GM23338 (cell line): ENCODE measurements around the gene ETV4. TPM values are rescaled to one million over a fixed set of nuclear protein-coding genes. Genes with fewer than 3 reads are reported as not detected.
A peak's percentile ranks its signal among the peaks of the same experiment; 100 is the strongest.

ENCODE experiments used
- ATAC-seq: fragments of 200-7000 bp; cut with Tn5 transposase; 3 replicates; pipeline ENCODE4 v1.9.1; 2020
- DNase-seq: peaks from one replicate; pipeline ENCODE4 v3.0.0-alpha.2; 2015; ENCODE audit warnings: low spot score
- H2AFZ ChIP-seq: fragments of 200-600 bp; sonication (generic); 2 replicates; pipeline ENCODE4 v1.8.0; 2016; ENCODE audit warnings: antibody characterized with exemption, mild to moderate bottlenecking, moderate library complexity
- H3F3A ChIP-seq: fragments of 200-600 bp; sonication (generic); replicated peaks from 2 replicates; pipeline ENCODE4 v1.8.0; 2017; ENCODE audit warnings: antibody characterized with exemption, mixed run types, low read depth
- H3K27ac ChIP-seq: fragments of 200-600 bp; sonication (generic); 2 replicates; pipeline ENCODE4 v1.6.1; 2016; ENCODE audit warnings: low read depth
- H3K27me3 ChIP-seq: fragments of 200-600 bp; sonication (generic); 2 replicates; pipeline ENCODE4 v1.8.0; 2016; ENCODE audit warnings: mild to moderate bottlenecking, mixed run types, moderate library complexity; ENCODE audit not compliant: insufficient read depth
- H3K36me3 ChIP-seq: fragments of 200-600 bp; sonication (generic); 2 replicates; pipeline ENCODE4 v1.8.0; 2016; ENCODE audit warnings: mild to moderate bottlenecking; ENCODE audit not compliant: insufficient read depth
- H3K4me1 ChIP-seq: fragments of 200-600 bp; sonication (generic); 2 replicates; pipeline ENCODE4 v1.8.0; 2016; ENCODE audit warnings: mild to moderate bottlenecking, moderate library complexity; ENCODE audit not compliant: insufficient read depth
- H3K4me2 ChIP-seq: fragments of 200-600 bp; sonication (generic); 2 replicates; pipeline ENCODE4 v1.7.1; 2017; ENCODE audit warnings: mixed run types
- H3K4me3 ChIP-seq: fragments of 200-600 bp; sonication (generic); 2 replicates; pipeline ENCODE4 v1.6.1; 2016; ENCODE audit warnings: mixed run types
- H3K79me2 ChIP-seq: fragments of 200-600 bp; sonication (generic); replicated peaks from 2 replicates; pipeline ENCODE4 v1.8.0; 2017; ENCODE audit warnings: mild to moderate bottlenecking; ENCODE audit not compliant: insufficient read depth
- H3K9me2 ChIP-seq: fragments of 200-600 bp; sonication (generic); 2 replicates; pipeline ENCODE4 v1.8.0; 2017; ENCODE audit not compliant: insufficient read depth
- H4K20me1 ChIP-seq: fragments of 200-600 bp; sonication (generic); replicated peaks from 2 replicates; pipeline ENCODE4 v1.8.0; 2017; ENCODE audit warnings: mild to moderate bottlenecking; ENCODE audit not compliant: insufficient read depth
- H3K27ac Mint-ChIP-seq: 2 replicates; pipeline ENCODE4 v1.8.0; 2020; ENCODE audit warnings: inconsistent platforms, mild to moderate bottlenecking, moderate library complexity, mixed read lengths
- H3K27me3 Mint-ChIP-seq: 3 replicates; pipeline ENCODE4 v1.8.0; 2022; ENCODE audit warnings: low read depth, mild to moderate bottlenecking, moderate library complexity, mixed read lengths, inconsistent platforms; ENCODE audit not compliant: insufficient read depth, poor library complexity
- H3K36me3 Mint-ChIP-seq: 3 replicates; pipeline ENCODE4 v1.8.0; 2021; ENCODE audit warnings: low read depth, mild to moderate bottlenecking, inconsistent platforms, moderate library complexity, mixed read lengths
- H3K4me1 Mint-ChIP-seq: 3 replicates; pipeline ENCODE4 v1.8.0; 2020; ENCODE audit warnings: mild to moderate bottlenecking, inconsistent platforms, mixed read lengths
- H3K4me3 Mint-ChIP-seq: 3 replicates; pipeline ENCODE4 v1.8.0; 2021; ENCODE audit warnings: moderate library complexity, mild to moderate bottlenecking, inconsistent platforms, mixed read lengths
- H3K9me3 Mint-ChIP-seq: 3 replicates; pipeline ENCODE4 v1.8.0; 2020; ENCODE audit warnings: moderate library complexity, mild to moderate bottlenecking, inconsistent platforms, mixed read lengths
- JUNB ChIP-seq: IDR thresholded peaks from one replicate; pipeline ENCODE4 v1.6.1; 2016; ENCODE audit warnings: antibody characterized with exemption; ENCODE audit not compliant: unreplicated experiment
- NANOG ChIP-seq: IDR thresholded peaks from 2 replicates; pipeline ENCODE4 v1.6.1; 2016; ENCODE audit warnings: antibody characterized with exemption, borderline replicate concordance
- POLR2AphosphoS5 ChIP-seq: IDR thresholded peaks from 2 replicates; pipeline ENCODE4 v1.6.1; 2016; ENCODE audit warnings: antibody characterized with exemption, low read depth
- STAT1 ChIP-seq: IDR thresholded peaks from one replicate; pipeline ENCODE4 v1.6.1; 2016; ENCODE audit warnings: antibody characterized with exemption; ENCODE audit not compliant: unreplicated experiment
- ZNF114 ChIP-seq: fragments of 250-450 bp; sonication (Bioruptor Pico); IDR thresholded peaks from 2 replicates; pipeline ENCODE4 v1.5.0; 2020; ENCODE audit warnings: mild to moderate bottlenecking, moderate library complexity
- ZNF331 ChIP-seq: fragments of 250-450 bp; sonication (Bioruptor Pico); IDR thresholded peaks from 2 replicates; pipeline ENCODE4 v1.5.0; 2020; ENCODE audit warnings: low read depth, mild to moderate bottlenecking, moderate library complexity
- polyA plus RNA-seq: library from polyadenylated mRNA; unstranded; fragments of >200 nt; fragmentation: Nextera tagmentation; extraction: Ambion mirVana; gene quantifications from 2 replicates; pipeline ENCODE4 v1.2.1, GENCODE V29; 2016
- total RNA-seq: library from RNA; depleted of rRNA; stranded (reverse); fragments of >200 nt; shearing (Covaris generic); gene quantifications from 2 replicates; pipeline ENCODE4 v1.2.3, GENCODE V29; 2014
- TF ChIP-seq, protein P1 (sequence below): fragments of 250-450 bp; sonication (Bioruptor Pico); IDR thresholded peaks from 2 replicates; pipeline ENCODE4 v1.5.0; 2020; ENCODE audit warnings: mild to moderate bottlenecking, moderate library complexity

The ETV4 gene
- total and polyA plus RNA-seq, 2 experiments from 2014 or later: 97.2 to 149 TPM

DNA sequence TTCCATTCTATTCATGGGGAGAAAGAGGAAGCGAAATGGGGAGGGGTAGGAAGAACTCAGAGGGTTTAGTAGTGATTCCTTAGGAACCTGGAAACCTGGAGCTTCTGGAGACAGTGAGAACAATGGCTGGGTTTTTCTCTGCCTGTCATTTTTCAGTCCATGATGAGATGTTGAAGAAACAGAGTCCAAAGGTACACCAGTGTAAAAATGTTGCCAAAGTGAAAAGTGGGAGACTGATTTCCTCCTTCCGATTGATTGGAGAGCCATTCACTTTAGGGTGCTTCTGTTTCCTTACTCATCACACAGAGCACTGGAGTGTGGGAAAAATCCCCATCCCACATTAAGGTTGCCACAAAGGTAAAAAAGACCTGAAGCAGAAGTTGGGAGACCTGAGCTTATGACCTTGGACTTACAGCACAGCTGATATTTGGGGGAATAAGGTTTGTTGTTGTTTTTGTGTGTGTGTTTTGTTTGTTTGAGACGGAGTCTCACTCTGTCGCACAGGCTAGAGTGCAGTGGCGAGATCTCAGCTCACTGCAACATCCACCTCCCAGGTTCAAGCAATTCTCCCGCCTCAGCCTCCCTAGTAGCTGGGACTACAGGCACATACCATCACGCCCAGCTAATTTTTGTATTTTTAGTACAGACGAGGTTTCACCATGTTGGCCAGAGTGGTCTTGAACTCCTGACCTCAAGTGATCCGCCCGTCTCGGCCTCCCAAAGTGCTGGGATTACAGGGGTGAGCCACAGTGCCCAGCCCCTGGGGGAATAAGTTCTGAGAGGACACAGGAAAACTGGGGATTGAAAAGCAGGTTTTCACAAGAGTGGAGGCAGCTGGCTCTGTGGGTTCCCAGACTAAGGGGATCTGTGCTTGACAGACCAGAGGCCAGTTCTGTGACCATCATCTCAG, 63.8 kb downstream of the ETV4 start (continued):
- TF ChIP-seq, protein P1, sequence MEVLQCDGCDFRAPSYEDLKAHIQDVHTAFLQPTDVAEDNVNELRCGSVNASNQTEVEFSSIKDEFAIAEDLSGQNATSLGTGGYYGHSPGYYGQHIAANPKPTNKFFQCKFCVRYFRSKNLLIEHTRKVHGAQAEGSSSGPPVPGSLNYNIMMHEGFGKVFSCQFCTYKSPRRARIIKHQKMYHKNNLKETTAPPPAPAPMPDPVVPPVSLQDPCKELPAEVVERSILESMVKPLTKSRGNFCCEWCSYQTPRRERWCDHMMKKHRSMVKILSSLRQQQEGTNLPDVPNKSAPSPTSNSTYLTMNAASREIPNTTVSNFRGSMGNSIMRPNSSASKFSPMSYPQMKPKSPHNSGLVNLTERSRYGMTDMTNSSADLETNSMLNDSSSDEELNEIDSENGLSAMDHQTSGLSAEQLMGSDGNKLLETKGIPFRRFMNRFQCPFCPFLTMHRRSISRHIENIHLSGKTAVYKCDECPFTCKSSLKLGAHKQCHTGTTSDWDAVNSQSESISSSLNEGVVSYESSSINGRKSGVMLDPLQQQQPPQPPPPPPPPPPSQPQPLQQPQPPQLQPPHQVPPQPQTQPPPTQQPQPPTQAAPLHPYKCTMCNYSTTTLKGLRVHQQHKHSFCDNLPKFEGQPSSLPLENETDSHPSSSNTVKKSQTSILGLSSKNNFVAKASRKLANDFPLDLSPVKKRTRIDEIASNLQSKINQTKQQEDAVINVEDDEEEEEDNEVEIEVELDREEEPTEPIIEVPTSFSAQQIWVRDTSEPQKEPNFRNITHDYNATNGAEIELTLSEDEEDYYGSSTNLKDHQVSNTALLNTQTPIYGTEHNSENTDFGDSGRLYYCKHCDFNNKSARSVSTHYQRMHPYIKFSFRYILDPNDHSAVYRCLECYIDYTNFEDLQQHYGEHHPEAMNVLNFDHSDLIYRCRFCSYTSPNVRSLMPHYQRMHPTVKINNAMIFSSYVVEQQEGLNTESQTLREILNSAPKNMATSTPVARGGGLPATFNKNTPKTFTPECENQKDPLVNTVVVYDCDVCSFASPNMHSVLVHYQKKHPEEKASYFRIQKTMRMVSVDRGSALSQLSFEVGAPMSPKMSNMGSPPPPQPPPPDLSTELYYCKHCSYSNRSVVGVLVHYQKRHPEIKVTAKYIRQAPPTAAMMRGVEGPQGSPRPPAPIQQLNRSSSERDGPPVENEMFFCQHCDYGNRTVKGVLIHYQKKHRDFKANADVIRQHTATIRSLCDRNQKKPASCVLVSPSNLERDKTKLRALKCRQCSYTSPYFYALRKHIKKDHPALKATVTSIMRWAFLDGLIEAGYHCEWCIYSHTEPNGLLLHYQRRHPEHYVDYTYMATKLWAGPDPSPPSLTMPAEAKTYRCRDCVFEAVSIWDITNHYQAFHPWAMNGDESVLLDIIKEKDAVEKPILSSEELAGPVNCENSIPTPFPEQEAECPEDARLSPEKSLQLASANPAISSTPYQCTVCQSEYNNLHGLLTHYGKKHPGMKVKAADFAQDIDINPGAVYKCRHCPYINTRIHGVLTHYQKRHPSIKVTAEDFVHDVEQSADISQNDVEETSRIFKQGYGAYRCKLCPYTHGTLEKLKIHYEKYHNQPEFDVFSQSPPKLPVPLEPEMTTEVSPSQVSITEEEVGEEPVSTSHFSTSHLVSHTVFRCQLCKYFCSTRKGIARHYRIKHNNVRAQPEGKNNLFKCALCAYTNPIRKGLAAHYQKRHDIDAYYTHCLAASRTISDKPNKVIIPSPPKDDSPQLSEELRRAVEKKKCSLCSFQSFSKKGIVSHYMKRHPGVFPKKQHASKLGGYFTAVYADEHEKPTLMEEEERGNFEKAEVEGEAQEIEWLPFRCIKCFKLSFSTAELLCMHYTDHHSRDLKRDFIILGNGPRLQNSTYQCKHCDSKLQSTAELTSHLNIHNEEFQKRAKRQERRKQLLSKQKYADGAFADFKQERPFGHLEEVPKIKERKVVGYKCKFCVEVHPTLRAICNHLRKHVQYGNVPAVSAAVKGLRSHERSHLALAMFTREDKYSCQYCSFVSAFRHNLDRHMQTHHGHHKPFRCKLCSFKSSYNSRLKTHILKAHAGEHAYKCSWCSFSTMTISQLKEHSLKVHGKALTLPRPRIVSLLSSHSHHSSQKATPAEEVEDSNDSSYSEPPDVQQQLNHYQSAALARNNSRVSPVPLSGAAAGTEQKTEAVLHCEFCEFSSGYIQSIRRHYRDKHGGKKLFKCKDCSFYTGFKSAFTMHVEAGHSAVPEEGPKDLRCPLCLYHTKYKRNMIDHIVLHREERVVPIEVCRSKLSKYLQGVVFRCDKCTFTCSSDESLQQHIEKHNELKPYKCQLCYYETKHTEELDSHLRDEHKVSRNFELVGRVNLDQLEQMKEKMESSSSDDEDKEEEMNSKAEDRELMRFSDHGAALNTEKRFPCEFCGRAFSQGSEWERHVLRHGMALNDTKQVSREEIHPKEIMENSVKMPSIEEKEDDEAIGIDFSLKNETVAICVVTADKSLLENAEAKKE (CRISPR knock-in tag): no peak
- TF ChIP-seq POLR2AphosphoS5 (no peak), STAT1 (no peak), ZNF114 (CRISPR knock-in tag) (no peak), NANOG (no peak), JUNB (no peak)

DNA sequence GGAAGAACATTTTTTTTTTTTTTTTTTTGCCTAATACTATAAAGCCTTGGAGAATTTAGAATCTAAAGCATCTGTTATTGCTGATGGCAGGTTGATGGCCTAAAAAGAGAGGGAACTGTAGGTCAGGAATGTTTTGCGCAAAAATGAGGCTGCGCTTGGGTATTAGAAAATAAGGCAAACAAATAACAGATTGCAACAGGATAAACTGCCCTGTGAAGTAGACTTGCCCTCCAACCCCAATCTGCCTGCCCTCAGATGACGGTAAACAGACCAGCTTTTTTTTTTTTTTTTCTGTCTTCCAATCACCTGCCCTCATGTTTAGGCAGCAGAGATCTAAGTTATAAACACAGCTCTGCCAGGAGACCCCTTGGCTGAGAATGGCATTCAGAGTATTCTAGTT, 66.2 kb downstream of the ETV4 start:
- H3K27me3 ChIP-seq: no peaks in the 10 kb centered on the region
- no peaks in the 10 kb centered on the region for H3K36me3 ChIP-seq
- H3K9me2 ChIP-seq: no peaks in the 10 kb centered on the region
- H2AFZ ChIP-seq: peak overlapping the region; percentile 44; the same call in 1 of the 2 replicates
- H3K4me3 Mint-ChIP-seq: no peak overlapping the region
- no peak overlapping the region for H3K27ac Mint-ChIP-seq
- peaks cover 4% of the 10 kb centered on the region; the same call in 1 of the 2 replicates for H3K4me1 ChIP-seq
- H4K20me1 ChIP-seq: no peaks in the 10 kb centered on the region
- no peak overlapping the region for H3K4me3 ChIP-seq
- no peak overlapping the region for H3K4me2 ChIP-seq
- ATAC-seq (no peak), DNase-seq (no peak)
- H3K27me3 Mint-ChIP-seq: peaks cover 9% of the 10 kb centered on the region
- H3K36me3 Mint-ChIP-seq: no peaks in the 10 kb centered on the region; the same call in 2 of the 3 replicates
- no peak overlapping the region for H3K27ac ChIP-seq
- peaks cover 17% of the 10 kb centered on the region for H3K4me1 Mint-ChIP-seq
- no peaks in the 10 kb centered on the region; the same call in 1 of the 2 replicates for H3F3A ChIP-seq
- H3K79me2 ChIP-seq: peaks cover 8% of the 10 kb centered on the region
- H3K9me3 Mint-ChIP-seq: no peaks in the 10 kb centered on the region; the same call in 2 of the 3 replicates
- TF ChIP-seq ZNF331 (CRISPR knock-in tag): no peak
- TF ChIP-seq, protein P1 (CRISPR knock-in tag): no peak
- no peak for TF ChIP-seq STAT1
- no peak for TF ChIP-seq ZNF114 (CRISPR knock-in tag)
